MV-4-11 (cell line): ENCODE data around the gene PDZD2.
"Not testable (repeated sequence)": the region's sequence is repeated elsewhere in the genome, so short reads cannot be mapped to it uniquely, and the experiment has no call there.

Experiments
- DNase-seq: peaks from one replicate; lab custom pipeline; 2025; lab: John Stamatoyannopoulos, UW

Gene PDZD2

GRCh38 chr5:31691408-31691807 is 52.5 kb downstream of the PDZD2 start:
- not testable (repeated sequence) for DNase-seq

GRCh38 chr5:31692561-31693221 is 53.8 kb downstream of the PDZD2 start:
- DNase-seq = no peak

GRCh38 chr5:31698673-31699072 is 59.7 kb downstream of the PDZD2 start:
- no peak for DNase-seq

GRCh38 chr5:31701642-31702299 is 62.8 kb downstream of the PDZD2 start:
- no peak for DNase-seq

- no peak for DNase-seq
Observed at GRCh38 chr5:31702712-31703111, 63.8 kb downstream of the PDZD2 start.

DNA sequence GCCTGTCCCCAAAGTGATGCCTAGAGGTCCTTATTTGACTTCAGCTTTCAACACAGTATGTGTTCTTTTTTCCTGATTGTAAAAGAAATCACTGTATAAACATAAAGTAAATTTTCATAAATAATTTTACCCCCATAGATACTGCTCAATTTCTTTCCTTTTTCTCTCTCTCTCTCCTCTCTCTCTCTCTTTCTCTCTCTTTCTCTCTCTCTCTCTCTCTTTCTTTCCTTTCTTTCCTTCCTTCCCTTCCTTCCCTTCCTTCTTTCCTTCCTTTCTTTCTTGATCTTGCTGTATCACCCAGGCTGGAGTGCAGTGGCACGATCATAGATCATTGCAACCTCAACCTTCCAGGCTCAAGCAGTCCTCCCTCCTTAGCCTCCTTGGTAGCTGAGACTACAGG is 64.8 kb downstream of the PDZD2 start:
- no peak for DNase-seq

- DNase-seq = no peak
Observed at GRCh38 chr5:31706186-31706585, 67.3 kb downstream of the PDZD2 start.

DNA sequence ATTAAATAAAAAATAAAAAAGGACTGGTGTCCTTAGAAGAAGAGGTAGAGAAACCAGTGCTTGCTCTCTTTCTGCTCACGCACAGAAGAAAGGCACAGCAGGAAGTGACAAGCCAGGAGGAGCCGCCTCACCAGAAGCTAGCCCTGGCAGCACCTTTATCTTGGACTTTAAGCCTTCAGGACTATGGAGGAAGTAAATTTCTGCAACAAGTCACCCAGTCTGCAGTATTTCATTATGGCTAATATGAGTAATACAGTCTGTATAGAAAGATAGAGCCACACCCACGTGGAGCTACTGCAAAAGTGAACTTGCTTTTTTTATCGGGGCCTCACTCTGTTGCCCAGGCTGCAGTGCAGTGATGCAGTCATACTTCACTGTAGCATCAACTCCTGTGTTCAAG is 68.4 kb downstream of the PDZD2 start:
- DNase-seq = no peak

DNA sequence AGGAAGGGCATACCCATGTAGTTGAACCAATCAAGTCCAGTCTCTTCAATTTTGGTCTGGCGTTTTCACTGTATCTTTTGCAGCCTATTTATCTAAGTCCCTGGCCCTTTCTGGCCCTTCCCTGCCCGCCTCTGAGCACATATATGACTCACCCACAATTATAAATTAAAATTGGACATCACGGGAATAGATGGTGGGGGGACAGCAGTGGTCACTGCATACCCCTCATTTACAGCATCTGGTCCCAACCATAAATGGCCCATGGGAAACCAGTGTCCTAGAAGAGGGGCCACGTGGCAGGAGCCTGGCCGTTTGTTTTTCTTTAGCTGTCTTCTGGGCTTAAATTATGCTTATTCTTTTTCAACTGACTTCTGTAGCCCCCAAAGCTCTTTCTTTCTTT is 69.2 kb downstream of the PDZD2 start:
- no peak for DNase-seq

- DNase-seq = no peak
Observed at GRCh38 chr5:31711363-31711762, 72.4 kb downstream of the PDZD2 start.

- DNase-seq = no peak
Observed at GRCh38 chr5:31711935-31712592, 73.1 kb downstream of the PDZD2 start.

- no peak for DNase-seq
Observed at GRCh38 chr5:31717561-31717960, 78.6 kb downstream of the PDZD2 start.

DNA sequence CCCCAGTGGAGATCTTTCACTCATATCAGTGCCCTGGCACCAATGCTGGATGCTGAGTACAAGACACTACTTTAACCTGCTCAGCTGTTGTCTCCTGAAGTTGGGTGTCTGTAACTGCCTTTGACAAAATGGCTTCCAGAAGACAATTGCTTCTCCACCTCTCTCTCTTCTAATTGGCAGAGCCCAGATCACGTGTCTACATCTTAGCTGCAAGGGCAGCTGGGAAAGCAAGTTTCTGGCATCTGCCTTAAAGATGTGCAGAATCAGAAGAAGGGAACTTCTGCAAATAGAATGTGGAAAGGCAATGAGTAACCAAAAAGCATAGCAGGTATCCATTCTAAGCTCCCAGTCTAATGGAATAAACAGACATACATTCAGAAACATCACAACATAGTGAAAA is 81.1 kb downstream of the PDZD2 start:
- no peak for DNase-seq

DNA sequence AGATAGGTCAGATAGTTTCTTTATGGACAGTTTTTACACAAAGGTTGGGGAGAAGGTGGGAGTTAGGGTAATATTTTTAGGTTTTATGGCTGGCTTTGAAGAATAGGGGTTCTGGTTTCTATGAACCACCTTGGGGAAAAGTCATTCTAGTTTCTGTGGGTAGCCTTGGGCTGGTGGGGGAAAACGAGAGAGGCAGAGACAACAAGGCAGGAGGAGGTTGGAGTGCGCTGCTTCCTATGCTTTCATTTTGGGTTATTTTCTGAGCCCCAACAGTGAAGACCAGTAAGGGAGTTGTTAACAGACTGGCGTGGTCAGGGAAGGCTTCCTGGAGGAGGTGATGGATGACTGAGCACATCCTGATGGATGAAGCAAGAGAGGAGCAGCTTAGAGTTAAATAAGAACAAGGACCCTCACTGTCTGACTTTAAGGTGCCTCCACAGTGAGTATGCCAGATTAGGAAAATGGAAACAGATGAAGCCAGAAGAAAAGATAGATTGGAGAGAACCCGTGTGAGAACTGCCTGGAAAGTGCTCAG is 81.9 kb downstream of the PDZD2 start:
- DNase-seq = no peak

- DNase-seq = no peak
Observed at GRCh38 chr5:31722111-31722510, 83.2 kb downstream of the PDZD2 start.

GRCh38 chr5:31725996-31726395 is 87.1 kb downstream of the PDZD2 start:
- no peak for DNase-seq

GRCh38 chr5:31726952-31727351 is 88.0 kb downstream of the PDZD2 start:
- no peak for DNase-seq

DNA sequence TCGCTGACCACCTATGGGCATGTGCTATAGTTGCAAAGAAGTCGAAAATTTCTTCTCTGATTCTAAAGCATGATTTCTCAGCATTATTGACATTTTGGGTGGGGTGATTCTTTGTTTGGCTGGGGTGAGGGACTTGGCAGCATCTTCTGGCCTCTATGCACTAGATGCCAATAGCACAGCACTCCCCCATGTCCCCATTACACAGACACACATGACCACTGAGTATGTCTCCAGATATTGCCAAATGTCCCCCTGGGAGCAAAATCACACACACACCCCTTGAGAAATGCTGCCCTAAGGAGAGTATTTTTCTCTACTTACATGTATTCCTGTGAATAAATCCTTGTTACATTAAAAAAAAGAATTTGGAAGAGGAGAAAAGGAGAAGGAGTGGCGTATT is 89.1 kb downstream of the PDZD2 start:
- DNase-seq = no peak

GRCh38 chr5:31728806-31729205 is 89.9 kb downstream of the PDZD2 start:
- DNase-seq = not testable (repeated sequence)

DNA sequence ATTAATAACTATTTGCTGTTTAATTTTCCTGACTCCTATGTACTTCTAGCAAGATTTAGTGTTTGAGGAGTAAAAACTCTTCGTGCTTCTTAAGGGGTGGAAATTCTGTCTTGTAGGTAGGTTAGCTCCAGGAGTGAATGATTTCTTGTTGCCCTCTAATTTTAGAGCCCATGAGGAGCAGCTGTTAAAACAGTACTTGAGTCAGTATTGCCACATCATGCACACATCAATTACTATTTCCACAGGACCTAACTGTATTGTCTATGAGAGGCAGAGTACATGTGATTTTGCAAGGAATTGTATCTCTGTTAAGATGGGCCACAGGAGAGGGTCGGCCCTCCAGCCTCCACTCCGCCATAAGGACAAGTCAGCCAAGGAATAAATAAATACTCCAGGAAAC is 91.2 kb downstream of the PDZD2 start:
- DNase-seq = peak; percentile 17

- peak; percentile 8 for DNase-seq
Observed at GRCh38 chr5:31731016-31731415, 92.1 kb downstream of the PDZD2 start.

DNA sequence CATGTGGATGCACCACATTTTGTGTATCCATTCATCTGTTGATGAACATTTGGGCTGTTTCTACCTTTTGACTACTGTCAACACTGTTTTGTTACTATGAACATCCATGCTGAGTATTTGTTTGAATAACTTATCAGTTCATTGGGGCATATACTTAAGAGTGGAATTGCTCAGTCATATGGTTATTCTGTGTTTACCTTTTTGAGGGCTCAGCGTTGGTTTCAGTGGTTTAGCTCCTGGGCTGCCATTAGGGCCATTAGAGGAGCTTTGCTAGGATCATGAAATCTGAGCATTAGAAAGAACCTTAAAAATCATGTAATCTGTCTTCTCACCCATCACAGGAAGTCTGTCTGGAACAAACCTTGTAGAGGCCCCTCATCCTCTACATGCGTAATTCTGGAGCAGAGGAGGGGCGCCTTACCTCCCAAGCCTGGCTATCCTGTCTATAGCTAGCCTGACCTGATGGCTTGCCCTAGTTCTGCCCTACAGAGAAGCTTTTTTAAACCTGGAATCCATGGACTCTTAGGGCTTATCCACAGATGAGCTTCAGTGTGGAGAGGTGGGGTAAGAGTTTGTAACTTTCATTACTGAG is 92.9 kb downstream of the PDZD2 start:
- no peak for DNase-seq

- not testable (repeated sequence) for DNase-seq
Observed at GRCh38 chr5:31732821-31733220, 93.9 kb downstream of the PDZD2 start.
